ENCODE data around the gene YJU2. TPM values are rescaled to one million over a fixed set of nuclear protein-coding genes. Genes with fewer than 3 reads are reported as not detected.

The YJU2 gene
- total and polyA plus RNA-seq, 12 donors, result 14.0 to 81.2 (median 24.3) TPM

GRCh38 chr19:4224470-4224869 lies 22.4 kb upstream of the YJU2 start:
- no peak overlapping the region for H3K4me3 ChIP-seq
- no peaks in the 10 kb centered on the region for H3K9me3 ChIP-seq (replicated peaks in 1 of 3)
- peaks cover 5% of the 10 kb centered on the region for H3K27me3 ChIP-seq
- H3K4me1 ChIP-seq (replicated peaks in 1 of 2), result no peaks in the 10 kb centered on the region
- WGBS, 4 donors, result 64 to 77% (median 69%) methylated on average over 8 to 15 of the region's 15 CpGs
- intact Hi-C loops (cut with DNase I), result no loop called here
- no peak for DNase-seq
- no peaks in the 10 kb centered on the region for H3K36me3 ChIP-seq (replicated peaks in 1 of 2)
- no peak overlapping the region for H3K27ac ChIP-seq
- TF ChIP-seq CTCF (IDR thresholded peaks at IDR 0.05), result no peak
- no peak for TF ChIP-seq POLR2A (IDR thresholded peaks at IDR 0.05)

GRCh38 chr19:4225885-4226284 lies 21.0 kb upstream of the YJU2 start:
- Histone ChIP-seq H3K9me3 (replicated peaks in 1 of 3) (no peaks in the 10 kb centered on the region), H3K4me3 (no peak overlapping the region), H3K36me3 (replicated peaks in 1 of 2) (no peaks in the 10 kb centered on the region), H3K27me3 (peaks cover 5% of the 10 kb centered on the region), H3K4me1 (replicated peaks in 1 of 2) (no peaks in the 10 kb centered on the region), H3K27ac (no peak overlapping the region)
- no peak for DNase-seq
- intact Hi-C loops (cut with DNase I), result no loop called here
- TF ChIP-seq POLR2A (IDR thresholded peaks at IDR 0.05) (no peak), CTCF (IDR thresholded peaks at IDR 0.05) (no peak)
- WGBS, 4 donors, result 68 to 76% (median 74%) methylated on average over 8 of the region's 8 CpGs

- H3K27me3 ChIP-seq, result peaks cover 8% of the 10 kb centered on the region
- no peak for DNase-seq
- H3K27ac ChIP-seq, result no peak overlapping the region
- no peak overlapping the region for H3K4me3 ChIP-seq
- TF ChIP-seq CTCF (IDR thresholded peaks at IDR 0.05) (no peak), POLR2A (IDR thresholded peaks at IDR 0.05) (no peak)
- no peaks in the 10 kb centered on the region for H3K36me3 ChIP-seq (replicated peaks in 1 of 2)
- intact Hi-C loops (cut with DNase I), result no loop called here
- H3K9me3 ChIP-seq (replicated peaks in 1 of 3), result no peaks in the 10 kb centered on the region
- H3K4me1 ChIP-seq (replicated peaks in 1 of 2), result no peaks in the 10 kb centered on the region
Observed at GRCh38 chr19:4227771-4228170, 19.1 kb upstream of the YJU2 start.

- Histone ChIP-seq H3K9me3 (replicated peaks in 1 of 3) (no peaks in the 10 kb centered on the region), H3K36me3 (replicated peaks in 1 of 2) (no peaks in the 10 kb centered on the region), H3K4me1 (replicated peaks in 1 of 2) (no peaks in the 10 kb centered on the region), H3K27ac (no peak overlapping the region), H3K27me3 (peaks cover 11% of the 10 kb centered on the region), H3K4me3 (no peak overlapping the region)
- no peak for DNase-seq
- TF ChIP-seq CTCF (IDR thresholded peaks at IDR 0.05) (no peak), POLR2A (IDR thresholded peaks at IDR 0.05) (no peak)
- intact Hi-C loops (cut with DNase I), result no loop called here
- 51 to 59% (median 53%) methylated on average over 2 of the region's 2 CpGs for WGBS, 4 donors
Observed at GRCh38 chr19:4228765-4229178, 18.1 kb upstream of the YJU2 start.
